ENCODE data around the gene HNRNPA1. TPM values are rescaled to one million over a fixed set of nuclear protein-coding genes. Genes with fewer than 3 reads are reported as not detected.

Gene HNRNPA1
- total and polyA plus RNA-seq, 2 donors (not counting 1 experiment from before 2014, with no cell fraction given): 631 to 1,040 TPM

DNA sequence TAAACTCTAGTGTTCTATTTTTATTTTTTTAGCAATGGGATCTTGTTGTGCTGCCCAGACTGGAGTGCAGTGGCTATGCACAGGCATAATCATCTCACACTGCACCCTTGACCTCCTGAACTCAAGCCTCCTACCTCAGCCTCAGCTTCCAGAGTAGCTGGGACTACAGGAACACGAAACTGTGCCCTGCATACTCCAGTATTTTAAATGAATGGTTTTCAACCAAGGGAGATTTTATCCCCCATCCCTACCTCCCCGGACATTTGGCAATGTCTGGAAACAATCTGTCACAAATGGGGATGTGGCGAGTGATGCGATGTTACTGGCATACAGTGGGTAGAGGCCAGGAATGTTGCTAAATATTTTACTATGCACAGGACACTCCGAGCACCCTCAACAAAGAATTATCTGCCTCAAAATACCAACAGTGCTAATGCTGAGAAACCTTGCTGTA, 2.7 kb upstream of the HNRNPA1 start:
- no peak overlapping the region for H3K4me3 ChIP-seq (ENCODE audit: control extremely low read depth in 1 of 5, extremely low read depth in 1 of 5, insufficient read depth in 1 of 5, low read depth in 2 of 5, low read length in 4 of 5)
- no peak for ATAC-seq (ENCODE audit: low read depth)
- TF ChIP-seq EZH2 (IDR thresholded peaks at IDR 0.05; ENCODE audit: borderline replicate concordance, insufficient read depth, low read depth, low read length, poor library complexity, severe bottlenecking): no peak
- TF ChIP-seq, protein P1, sequence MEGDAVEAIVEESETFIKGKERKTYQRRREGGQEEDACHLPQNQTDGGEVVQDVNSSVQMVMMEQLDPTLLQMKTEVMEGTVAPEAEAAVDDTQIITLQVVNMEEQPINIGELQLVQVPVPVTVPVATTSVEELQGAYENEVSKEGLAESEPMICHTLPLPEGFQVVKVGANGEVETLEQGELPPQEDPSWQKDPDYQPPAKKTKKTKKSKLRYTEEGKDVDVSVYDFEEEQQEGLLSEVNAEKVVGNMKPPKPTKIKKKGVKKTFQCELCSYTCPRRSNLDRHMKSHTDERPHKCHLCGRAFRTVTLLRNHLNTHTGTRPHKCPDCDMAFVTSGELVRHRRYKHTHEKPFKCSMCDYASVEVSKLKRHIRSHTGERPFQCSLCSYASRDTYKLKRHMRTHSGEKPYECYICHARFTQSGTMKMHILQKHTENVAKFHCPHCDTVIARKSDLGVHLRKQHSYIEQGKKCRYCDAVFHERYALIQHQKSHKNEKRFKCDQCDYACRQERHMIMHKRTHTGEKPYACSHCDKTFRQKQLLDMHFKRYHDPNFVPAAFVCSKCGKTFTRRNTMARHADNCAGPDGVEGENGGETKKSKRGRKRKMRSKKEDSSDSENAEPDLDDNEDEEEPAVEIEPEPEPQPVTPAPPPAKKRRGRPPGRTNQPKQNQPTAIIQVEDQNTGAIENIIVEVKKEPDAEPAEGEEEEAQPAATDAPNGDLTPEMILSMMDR (IDR thresholded peaks at IDR 0.05): no peak
- H3K27ac ChIP-seq (ENCODE audit: low read length in 2 of 2): peak overlapping the region in 1 of 2 donors; percentile 96
- no peak for DNase-seq
- H3K9ac ChIP-seq (ENCODE audit: low read length): peak overlapping the region; percentile 99
- 40% methylated on average over 1 of the region's 5 CpGs for WGBS (ENCODE audit: insufficient coverage)
- Mint-ChIP-seq H3K27ac (peak overlapping the region; percentile 3), H3K4me3 (no peak overlapping the region), H3K9me3 (ENCODE audit: insufficient read depth) (no peaks in the 10 kb centered on the region), H3K27me3 (no peaks in the 10 kb centered on the region), H3K4me1 (peaks cover 31% of the 10 kb centered on the region)
- intact Hi-C loops (cut with micrococcal nuclease): loop anchor here (5.0 kb wide), 1 partner anchor 219 kb away; the partner anchor contains the start of gene NCKAP1L
- H3K4me2 ChIP-seq (replicated peaks; ENCODE audit: low read depth, low read length, poor library complexity, severe bottlenecking): peak overlapping the region; percentile 93
- CTCF ChIA-PET: no interaction called here
- no peak overlapping the region for H2AFZ ChIP-seq (ENCODE audit: insufficient read depth, low read depth, low read length, poor library complexity, severe bottlenecking)
- POLR2A ChIA-PET: no interaction called here
- peaks cover 33 to 36% of the 10 kb centered on the region in 2 donors for H3K4me1 ChIP-seq (ENCODE audit: control insufficient read depth in 2 of 2, insufficient read depth in 2 of 2, low read length in 2 of 2)
- H3K79me2 ChIP-seq (ENCODE audit: control insufficient read depth, insufficient read depth, low read length): peaks cover 85% of the 10 kb centered on the region
- H3K27me3 ChIP-seq (replicated peaks in 1 of 4; ENCODE audit: control extremely low read depth in 1 of 4, control insufficient read depth in 3 of 4, insufficient read depth in 4 of 4, low read length in 3 of 4): no peaks in the 10 kb centered on the region
- peaks cover 8 to 31% of the 10 kb centered on the region in 2 experiments for H3K36me3 ChIP-seq (replicated peaks in 1 of 2; ENCODE audit: control extremely low read depth in 1 of 2, control insufficient read depth in 1 of 2, extremely low read depth in 1 of 2, insufficient read depth in 2 of 2, low read length in 1 of 2)
- peaks cover 16% of the 10 kb centered on the region for H4K20me1 ChIP-seq (ENCODE audit: control insufficient read depth, insufficient read depth, low read length, poor library complexity, severe bottlenecking)
- no peaks in the 10 kb centered on the region for H3K9me3 ChIP-seq (ENCODE audit: control extremely low read depth in 1 of 3, control insufficient read depth in 2 of 3, insufficient read depth in 1 of 3, low read length in 2 of 3)

DNA sequence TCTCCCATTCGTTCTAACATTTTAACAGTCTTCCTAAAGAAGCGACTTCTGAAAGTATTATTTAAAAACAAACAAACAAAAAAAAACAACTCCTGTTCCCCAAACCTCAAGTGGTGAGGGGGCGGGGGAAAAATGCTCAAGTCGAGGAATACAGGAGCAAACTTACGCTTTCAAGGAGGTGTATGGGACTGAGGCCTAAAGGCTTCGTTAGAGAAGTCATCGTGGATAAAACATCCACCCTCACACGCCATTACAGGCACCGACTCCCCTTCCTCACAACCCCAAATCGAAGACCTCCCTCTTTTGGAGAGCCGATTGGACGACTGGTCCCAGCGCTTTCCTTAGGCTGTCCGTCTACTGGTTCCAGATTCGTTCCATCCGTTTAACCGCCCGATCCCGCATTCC, 1.3 kb upstream of the HNRNPA1 start:
- peaks cover 45% of the 10 kb centered on the region for H3K4me1 Mint-ChIP-seq
- POLR2A ChIA-PET: interaction anchor here (0.6 to 2.8 kb wide), 7 partner anchors 20 to 112 kb away, joined by 6 to 23 read pairs (median 8); partner anchors contain the start of gene COPZ1
- TF ChIP-seq, protein P1 (IDR thresholded peaks at IDR 0.05): no peak
- no peak for TF ChIP-seq EZH2 (IDR thresholded peaks at IDR 0.05; ENCODE audit: borderline replicate concordance, insufficient read depth, low read depth, low read length, poor library complexity, severe bottlenecking)
- Histone ChIP-seq H3K27ac (ENCODE audit: low read length in 2 of 2) (peak overlapping the region; percentile 96 to 97), H2AFZ (ENCODE audit: insufficient read depth, low read depth, low read length, poor library complexity, severe bottlenecking) (peak overlapping the region; percentile 81), H3K4me1 (ENCODE audit: control insufficient read depth in 2 of 2, insufficient read depth in 2 of 2, low read length in 2 of 2) (peaks cover 47 to 50% of the 10 kb centered on the region in 2 donors), H3K79me2 (ENCODE audit: control insufficient read depth, insufficient read depth, low read length) (peaks cover 78% of the 10 kb centered on the region), H4K20me1 (ENCODE audit: control insufficient read depth, insufficient read depth, low read length, poor library complexity, severe bottlenecking) (peaks cover 30% of the 10 kb centered on the region), H3K36me3 (replicated peaks in 1 of 2; ENCODE audit: control extremely low read depth in 1 of 2, control insufficient read depth in 1 of 2, extremely low read depth in 1 of 2, insufficient read depth in 2 of 2, low read length in 1 of 2) (peaks cover 2 to 32% of the 10 kb centered on the region in 2 experiments), H3K4me3 (ENCODE audit: control extremely low read depth in 1 of 5, extremely low read depth in 1 of 5, insufficient read depth in 1 of 5, low read depth in 2 of 5, low read length in 4 of 5) (peak overlapping the region; percentile 79 to 99 (median 99)), H3K9ac (ENCODE audit: low read length) (peak overlapping the region; percentile 99), H3K27me3 (replicated peaks in 1 of 4; ENCODE audit: control extremely low read depth in 1 of 4, control insufficient read depth in 3 of 4, insufficient read depth in 4 of 4, low read length in 3 of 4) (no peaks in the 10 kb centered on the region), H3K4me2 (replicated peaks; ENCODE audit: low read depth, low read length, poor library complexity, severe bottlenecking) (peak overlapping the region; percentile 93), H3K9me3 (ENCODE audit: control extremely low read depth in 1 of 3, control insufficient read depth in 2 of 3, insufficient read depth in 1 of 3, low read length in 2 of 3) (no peaks in the 10 kb centered on the region)
- intact Hi-C loops (cut with micrococcal nuclease): loop anchor here (1.0 to 5.0 kb wide), 4 partner anchors 20 to 218 kb away; partner anchors contain the start of genes COPZ1 and NCKAP1L
- no peak overlapping the region for H3K27ac Mint-ChIP-seq
- no peaks in the 10 kb centered on the region for H3K9me3 Mint-ChIP-seq (ENCODE audit: insufficient read depth)
- CTCF ChIA-PET: interaction anchor here (0.5 to 3.3 kb wide), 10 partner anchors 10 to 701 kb away, joined by 3 to 22 read pairs (median 4); partner anchors contain the start of gene COPZ1
- 2% methylated on average over 12 of the region's 19 CpGs for WGBS (ENCODE audit: insufficient coverage)
- ATAC-seq (ENCODE audit: low read depth) (no peak), DNase-seq (no peak)
- H3K4me3 Mint-ChIP-seq: no peak overlapping the region
- H3K27me3 Mint-ChIP-seq: no peaks in the 10 kb centered on the region
